Subcutaneous adipose tissue (tissue), 4 donors: Measurements from ENCODE around the gene OR6B1. TPM values are rescaled to one million over a fixed set of nuclear protein-coding genes. Genes with fewer than 3 reads are reported as not detected.

Experiments
- total RNA-seq, 4 donors: library from RNA; depleted of rRNA; stranded (reverse); fragments of >200 nt; gene quantifications; one replicate each; pipeline ENCODE4 v1.1.0, GENCODE V29; 2016
- TF ChIP-seq, protein P1 (sequence below): fragments of 450-650 bp; IDR thresholded peaks from one replicate; pipeline ENCODE4 v1.5.1; 2016; ENCODE audit warnings: low read depth, mild to moderate bottlenecking, control low read depth, antibody characterized with exemption, moderate library complexity

The OR6B1 gene
- total RNA-seq, 4 donors from 2014 or later: not detected

DNA sequence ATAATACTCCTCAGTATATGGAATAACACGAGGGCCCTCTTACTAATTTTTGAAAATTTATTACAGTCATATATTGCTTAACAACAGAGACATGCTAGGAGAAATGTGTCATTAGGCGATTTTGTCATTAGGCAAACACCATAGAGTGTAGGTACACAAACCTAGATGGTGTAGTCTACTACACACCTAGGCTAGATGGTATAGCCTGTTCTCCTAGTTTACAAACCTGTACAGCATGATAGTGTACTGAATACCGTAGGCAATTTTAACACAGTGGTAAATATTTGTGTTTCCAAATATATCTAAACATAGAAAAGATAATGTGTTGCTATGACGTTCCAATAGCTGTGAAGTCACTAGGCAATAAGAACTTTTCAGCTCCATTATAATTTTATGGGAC is 32.7 kb upstream of the OR6B1 start:
- TF ChIP-seq, protein P1, sequence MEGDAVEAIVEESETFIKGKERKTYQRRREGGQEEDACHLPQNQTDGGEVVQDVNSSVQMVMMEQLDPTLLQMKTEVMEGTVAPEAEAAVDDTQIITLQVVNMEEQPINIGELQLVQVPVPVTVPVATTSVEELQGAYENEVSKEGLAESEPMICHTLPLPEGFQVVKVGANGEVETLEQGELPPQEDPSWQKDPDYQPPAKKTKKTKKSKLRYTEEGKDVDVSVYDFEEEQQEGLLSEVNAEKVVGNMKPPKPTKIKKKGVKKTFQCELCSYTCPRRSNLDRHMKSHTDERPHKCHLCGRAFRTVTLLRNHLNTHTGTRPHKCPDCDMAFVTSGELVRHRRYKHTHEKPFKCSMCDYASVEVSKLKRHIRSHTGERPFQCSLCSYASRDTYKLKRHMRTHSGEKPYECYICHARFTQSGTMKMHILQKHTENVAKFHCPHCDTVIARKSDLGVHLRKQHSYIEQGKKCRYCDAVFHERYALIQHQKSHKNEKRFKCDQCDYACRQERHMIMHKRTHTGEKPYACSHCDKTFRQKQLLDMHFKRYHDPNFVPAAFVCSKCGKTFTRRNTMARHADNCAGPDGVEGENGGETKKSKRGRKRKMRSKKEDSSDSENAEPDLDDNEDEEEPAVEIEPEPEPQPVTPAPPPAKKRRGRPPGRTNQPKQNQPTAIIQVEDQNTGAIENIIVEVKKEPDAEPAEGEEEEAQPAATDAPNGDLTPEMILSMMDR: no peak

GRCh38 chr7:143973870-143974416 is 26.2 kb upstream of the OR6B1 start:
- TF ChIP-seq, protein P1: no peak

- TF ChIP-seq, protein P1: no peak
Measured at GRCh38 chr7:143974459-143974858, 25.7 kb upstream of the OR6B1 start.

DNA sequence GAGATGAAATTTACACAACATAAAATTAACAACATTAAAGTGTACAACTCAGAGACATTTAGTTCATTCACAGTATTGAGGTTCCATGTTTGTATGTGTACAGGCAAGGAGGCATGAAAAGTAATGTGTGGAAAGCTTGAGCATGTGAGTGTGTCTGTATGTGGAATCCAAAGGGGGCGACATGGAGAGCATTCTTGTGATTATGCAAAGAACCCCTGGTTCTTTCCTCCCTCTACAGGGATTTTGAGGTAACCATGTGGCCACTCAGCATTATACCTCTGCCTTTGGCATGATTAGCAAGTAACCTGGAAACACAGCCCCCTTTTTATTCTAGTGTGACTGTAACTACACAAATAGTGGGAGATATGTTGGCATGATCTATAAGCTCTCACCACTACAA is 24.5 kb upstream of the OR6B1 start:
- TF ChIP-seq, protein P1: no peak

GRCh38 chr7:143978585-143978984 is 21.5 kb upstream of the OR6B1 start:
- TF ChIP-seq, protein P1: no peak

GRCh38 chr7:143979359-143979758 is 20.8 kb upstream of the OR6B1 start:
- TF ChIP-seq, protein P1: no peak

GRCh38 chr7:143979998-143980397 is 20.1 kb upstream of the OR6B1 start:
- TF ChIP-seq, protein P1: no peak
